Endothelial cell of umbilical vein (primary cell): Measurements from ENCODE around the gene PAPLN. TPM values are rescaled to one million over a fixed set of nuclear protein-coding genes. Genes with fewer than 3 reads are reported as not detected.

ENCODE experiments used
- BruUV-seq: library from RNA; stranded (reverse); fragments of 400-500 nt; replicated peaks from 2 replicates; lab custom pipeline; 2021; lab: Mats Ljungman, UMichigan
- CTCF ChIA-PET: fragments of 300-600, 350-600 bp; sonication (Branson Sonifier 250); formaldehyde crosslinking; loops from one replicate; lab custom pipeline; 2021; ENCODE audit warnings: antibody characterized with exemption, inconsistent platforms; lab: Charles Lee
- POLR2A ChIA-PET: fragments of 300-600, 350-600 bp; sonication (Branson Sonifier 250); formaldehyde crosslinking; loops from one replicate; lab custom pipeline; 2021; ENCODE audit warnings: antibody characterized with exemption, inconsistent platforms; lab: Charles Lee
- DNase-seq: peaks from one replicate; pipeline ENCODE4 v3.0.0-alpha.2; 2011; ENCODE audit warnings: low read depth, low spot score
- FAIRE-seq: peaks from 2 replicates; lab custom pipeline; 2011; peaks lifted over from hg19 to GRCh38; lab: Jason Lieb, UNC
- H2AFZ ChIP-seq: 2 replicates; pipeline ENCODE4 v1.6.0; 2012; ENCODE audit warnings: low read depth, low read length, control low read depth, inconsistent platforms
- H3K27ac ChIP-seq: 2 replicates; pipeline ENCODE4 v1.5.1; 2011; ENCODE audit warnings: low read depth, mild to moderate bottlenecking, control low read depth, low read length, moderate library complexity; ENCODE audit not compliant: insufficient read depth
- H3K27me3 ChIP-seq, 2 experiments: 2 replicates each; pipeline versions ENCODE4 v1.6.0 to v1.6.1; 2011; ENCODE audit warnings: low read length in 2 of 2, mixed read lengths in 1 of 2; ENCODE audit not compliant: control insufficient read depth in 2 of 2, insufficient read depth in 2 of 2
- H3K36me3 ChIP-seq, 2 experiments: 2 replicates in 1 of 2; 3 replicates in 1 of 2; pipeline ENCODE4 v1.5.1; 2011; ENCODE audit warnings: low read length in 2 of 2, mild to moderate bottlenecking in 1 of 2, moderate library complexity in 1 of 2; ENCODE audit not compliant: control insufficient read depth in 2 of 2, insufficient read depth in 2 of 2; ENCODE audit errors: extremely low read depth in 1 of 2
- H3K4me1 ChIP-seq: 3 replicates; pipeline ENCODE4 v1.5.1; 2011; ENCODE audit warnings: mild to moderate bottlenecking, low read length; ENCODE audit not compliant: control insufficient read depth, insufficient read depth; ENCODE audit errors: extremely low read depth
- H3K4me2 ChIP-seq: 2 replicates; pipeline ENCODE4 v1.6.1; 2011; ENCODE audit warnings: low read length, control low read depth, mixed read lengths; ENCODE audit not compliant: insufficient read depth
- H3K4me3 ChIP-seq, 3 experiments: fragments of 200-600 bp in 1 of 3; sonication (generic), shearing (Covaris generic) in 1 of 3; replicated peaks in 1 of 3; 2 replicates each; pipeline ENCODE4 v1.5.1; 2011 to 2016; ENCODE audit warnings: control low read depth in 3 of 3, low read length in 3 of 3, mild to moderate bottlenecking in 2 of 3, inconsistent platforms in 1 of 3, low read depth in 1 of 3, moderate library complexity in 1 of 3; ENCODE audit not compliant: insufficient read depth in 1 of 3
- H3K79me2 ChIP-seq: 2 replicates; pipeline ENCODE4 v1.6.0; 2012; ENCODE audit warnings: low read length, inconsistent platforms; ENCODE audit not compliant: control insufficient read depth, insufficient read depth
- H3K9ac ChIP-seq: replicated peaks from 2 replicates; pipeline ENCODE3; 2011; ENCODE audit warnings: low read length, control low read depth; ENCODE audit not compliant: insufficient read depth; ENCODE audit errors: extremely low read depth
- H3K9me1 ChIP-seq: replicated peaks from 3 replicates; pipeline ENCODE4 v1.6.0; 2011; ENCODE audit warnings: mild to moderate bottlenecking, low read length; ENCODE audit not compliant: control insufficient read depth, insufficient read depth; ENCODE audit errors: extremely low read depth
- H3K9me3 ChIP-seq: replicated peaks from 2 replicates; pipeline ENCODE4 v1.5.1; 2012; ENCODE audit warnings: low read length, inconsistent platforms; ENCODE audit not compliant: control insufficient read depth, insufficient read depth
- H4K20me1 ChIP-seq: replicated peaks from 2 replicates; pipeline ENCODE3; 2011; ENCODE audit warnings: mild to moderate bottlenecking, low read length; ENCODE audit not compliant: control insufficient read depth, insufficient read depth; ENCODE audit errors: extremely low read depth
- CTCF ChIP-seq, 2 donors: IDR thresholded peaks; 1 replicate in 1 of 2; 2 replicates in 1 of 2; pipeline ENCODE4 v1.5.1; 2011; ENCODE audit warnings: low read length in 2 of 2, mild to moderate bottlenecking in 2 of 2, moderate library complexity in 2 of 2, control low read depth in 1 of 2, inconsistent platforms in 1 of 2, low read depth in 1 of 2; ENCODE audit not compliant: insufficient read depth in 1 of 2; ENCODE audit errors: extremely low read depth in 1 of 2
- EZH2 ChIP-seq: IDR thresholded peaks from 2 replicates; pipeline ENCODE4 v1.6.1; 2012; ENCODE audit warnings: borderline replicate concordance, low read depth, mild to moderate bottlenecking, moderate library complexity, low read length, inconsistent platforms; ENCODE audit not compliant: severe bottlenecking
- FOS ChIP-seq: IDR thresholded peaks from 2 replicates; pipeline ENCODE4 v1.6.1; 2011; ENCODE audit warnings: mild to moderate bottlenecking, low read length, moderate library complexity, borderline replicate concordance; ENCODE audit not compliant: insufficient read depth
- GATA2 ChIP-seq: IDR thresholded peaks from 2 replicates; pipeline ENCODE4 v1.7.0; 2011; ENCODE audit warnings: low read depth, mild to moderate bottlenecking, moderate library complexity, mixed read lengths, low read length; ENCODE audit not compliant: insufficient read length, insufficient read depth
- JUN ChIP-seq: IDR thresholded peaks from 2 replicates; pipeline ENCODE4 v1.6.1; 2011; ENCODE audit warnings: borderline replicate concordance, low read depth; ENCODE audit not compliant: insufficient read length, insufficient read depth
- MAX ChIP-seq: IDR thresholded peaks from 2 replicates; pipeline ENCODE4 v1.6.1; 2011; ENCODE audit not compliant: insufficient read depth, insufficient read length
- MYC ChIP-seq: IDR thresholded peaks from one replicate; pipeline ENCODE4 v1.6.1; 2011; ENCODE audit warnings: mild to moderate bottlenecking, low read depth, low read length
- POLR2A ChIP-seq: IDR thresholded peaks from 2 replicates; pipeline ENCODE4 v1.6.1; 2012; ENCODE audit warnings: low read depth, mild to moderate bottlenecking, control low read depth, low read length
- POLR2AphosphoS5 ChIP-seq: IDR thresholded peaks from 2 replicates; pipeline ENCODE4 v1.6.1; 2012; ENCODE audit warnings: low read depth, mild to moderate bottlenecking, control low read depth, low read length, moderate library complexity; ENCODE audit not compliant: insufficient read depth
- dilution Hi-C: fragments of 300-500 bp; cut with MboI; formaldehyde crosslinking; loops from one replicate; pipeline ENCODE4 v1.15.0; 2019; ENCODE audit warnings: low sequenced_read_pairs; ENCODE audit not compliant: extremely low pct_ligation_motif_present
- intact Hi-C: fragments of 100-400 bp; cut with micrococcal nuclease; formaldehyde crosslinking; loops from one replicate; pipeline ENCODE4 v1.10.0; 2022
- polyA plus RNA-seq, 4 experiments: library from polyadenylated mRNA; depleted of rRNA in 3 of 4; stranded (reverse) in 3 of 4; unstranded in 1 of 4; fragments of >200 nt; gene quantifications; 2 replicates each; pipeline versions ENCODE4 v1.2.1 to v1.2.3, GENCODE V29; 2011 to 2012; ENCODE audit warnings: missing spikeins in 1 of 4
- total RNA-seq: library from RNA; stranded (reverse); gene quantifications from 2 replicates; pipeline ENCODE4 v1.2.3, GENCODE V29; 2021

PAPLN gene
- total and polyA plus RNA-seq, 2 donors (not counting 3 experiments of a cell fraction or from before 2014, with no cell fraction given): 5.5 to 6.4 TPM

GRCh38 chr14:73265721-73266046 is 28.4 kb downstream of the PAPLN start:
- no TSS peak for BruUV-seq
- no peak overlapping the region for H3K4me2 ChIP-seq
- intact Hi-C loops (no loop called here), dilution Hi-C loops (no loop called here)
- H3K4me1 ChIP-seq: peaks cover 14% of the 10 kb centered on the region
- CTCF ChIA-PET: interaction anchor here (1.6 to 2.5 kb wide), 4 partner anchors 10 to 206 kb away, joined by 3 to 19 read pairs (median 6); no protein-coding TSS in a partner anchor
- H3K4me3 ChIP-seq: no peak overlapping the region
- H3K27ac ChIP-seq: no peak overlapping the region
- POLR2A ChIA-PET: no interaction called here
- H3K27me3 ChIP-seq: no peaks in the 10 kb centered on the region
- no peaks in the 10 kb centered on the region for H3K9me1 ChIP-seq
- FAIRE-seq: no peak
- TF ChIP-seq POLR2AphosphoS5 (no peak), GATA2 (no peak), FOS (no peak), CTCF (IDR thresholded peaks at IDR 0.05; ENCODE audit: extremely low read depth in 1 of 2, insufficient read depth in 1 of 2, low read depth in 1 of 2, low read length in 2 of 2) (no peak), MYC (no peak), EZH2 (no peak), JUN (no peak), MAX (no peak), POLR2A (no peak)
- no peak overlapping the region for H2AFZ ChIP-seq
- no peaks in the 10 kb centered on the region for H3K79me2 ChIP-seq
- no peaks in the 10 kb centered on the region for H4K20me1 ChIP-seq
- H3K9ac ChIP-seq: no peak overlapping the region
- no peak for DNase-seq
- no peaks in the 10 kb centered on the region for H3K9me3 ChIP-seq
- no peaks in the 10 kb centered on the region for H3K36me3 ChIP-seq
